GM12891 (cell line): ENCODE data around the gene ISG20L2.
"Not testable (repeated sequence)": the region's sequence is repeated elsewhere in the genome, so short reads cannot be mapped to it uniquely, and the experiment has no call there.

Experiments used
- POLR2A ChIP-seq: IDR thresholded peaks from 2 replicates; pipeline ENCODE4 v1.6.1; 2011; ENCODE audit warnings: low read depth, low read length, control low read depth
- POLR2AphosphoS5 ChIP-seq: IDR thresholded peaks from 2 replicates; pipeline ENCODE4 v1.6.1; 2011; ENCODE audit warnings: low read depth, low read length, control low read depth

- not testable (repeated sequence) for TF ChIP-seq POLR2A, POLR2AphosphoS5
Measured at GRCh38 chr1:156765136-156765535, 36.6 kb upstream of the ISG20L2 start.
